GM10266 (cell line): ENCODE measurements around the gene FKBP10.

Experiments used
- DNase-seq: peaks from one replicate; pipeline ENCODE4 v3.0.0; 2012; ENCODE audit errors: extremely low spot score
- CTCF ChIP-seq: IDR thresholded peaks from 2 replicates; pipeline ENCODE4 v1.5.1; 2012; ENCODE audit warnings: mild to moderate bottlenecking, low read depth; ENCODE audit not compliant: control insufficient read depth, insufficient read depth; ENCODE audit errors: missing control alignments

FKBP10 gene

DNA sequence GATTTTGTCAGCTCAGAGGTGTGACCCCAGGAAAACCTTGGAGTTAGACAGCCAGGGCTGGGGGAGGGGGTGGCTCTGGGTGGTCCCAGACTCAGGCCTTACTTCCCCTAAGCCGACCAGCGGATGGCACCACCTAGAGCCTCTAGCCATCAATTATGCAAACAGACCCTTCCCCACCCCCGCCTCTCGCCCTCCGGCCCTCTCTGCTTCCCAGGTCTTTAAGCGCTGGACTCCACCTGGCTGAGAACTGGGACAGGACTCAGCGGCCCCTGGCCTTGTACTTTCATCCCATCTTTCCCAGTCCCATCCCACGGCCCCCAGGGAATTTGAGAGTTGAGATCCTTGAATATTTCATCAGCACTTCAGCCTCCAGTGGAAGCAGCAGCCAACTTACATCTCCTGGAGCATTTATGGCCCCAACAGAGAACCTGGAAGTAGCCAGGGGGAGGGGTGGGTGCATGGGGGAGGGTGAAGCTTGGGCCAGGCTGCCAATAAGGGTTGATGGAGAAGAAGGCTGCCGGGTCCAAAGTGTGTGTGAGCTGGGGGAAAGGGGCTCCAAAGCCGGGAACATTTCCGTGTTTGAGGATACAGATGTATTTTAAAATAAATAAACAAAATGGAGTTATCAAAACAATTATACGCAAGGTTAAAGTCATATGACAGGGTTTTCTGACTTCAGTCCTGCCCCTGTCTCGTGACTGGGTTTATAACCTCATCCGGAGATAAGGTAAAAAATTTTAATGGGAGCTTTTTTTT, 18.8 kb upstream of the FKBP10 start:
- no peak for DNase-seq
- TF ChIP-seq CTCF, result no peak

DNA sequence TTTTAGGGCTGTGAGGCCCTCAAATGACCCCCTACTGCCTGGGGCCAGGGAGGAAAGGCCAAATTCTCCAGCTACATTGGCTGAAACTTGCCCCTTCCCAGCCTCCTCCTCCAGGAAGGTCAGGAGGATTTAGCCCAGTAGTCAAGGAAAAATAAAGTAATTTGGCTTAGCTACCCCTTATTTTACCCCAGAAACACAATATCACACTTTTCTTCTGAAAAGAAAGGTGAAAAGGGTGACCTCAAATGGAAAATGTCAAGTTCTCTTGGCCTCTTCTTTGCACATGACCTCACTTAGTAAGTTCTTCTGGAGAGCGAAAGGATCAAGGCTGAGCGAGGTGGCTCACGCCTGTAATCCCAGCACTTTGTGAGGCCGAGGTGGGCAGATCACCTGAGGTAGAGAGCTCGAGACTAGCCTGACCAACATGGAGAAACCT, 18.2 kb upstream of the FKBP10 start:
- no peak for TF ChIP-seq CTCF
- DNase-seq, result no peak

- DNase-seq, result no peak
- no peak for TF ChIP-seq CTCF
Measured at GRCh38 chr17:41796121-41796895, 16.5 kb upstream of the FKBP10 start.

DNA sequence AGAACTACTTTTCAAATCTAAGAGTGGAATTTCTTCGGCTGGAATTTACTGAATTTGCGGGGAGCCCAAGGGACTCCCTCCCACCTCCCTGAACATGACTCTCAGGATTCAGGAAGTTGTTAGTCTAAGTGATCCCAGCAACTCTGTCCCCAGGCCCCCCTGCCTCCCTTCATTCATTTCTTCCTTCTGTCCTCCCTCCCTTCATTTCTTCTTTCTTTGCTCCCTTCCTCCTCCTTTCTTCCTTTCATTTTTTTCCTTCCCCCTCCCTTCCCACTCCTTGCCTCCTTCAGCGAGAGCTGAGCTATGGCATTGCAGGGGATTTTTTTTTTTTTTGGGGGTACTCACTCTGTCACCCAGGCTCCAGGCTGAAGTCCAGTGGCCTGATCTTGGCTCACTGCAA, 15.4 kb upstream of the FKBP10 start:
- TF ChIP-seq CTCF, result no peak
- DNase-seq, result no peak

- TF ChIP-seq CTCF, result no peak
- no peak for DNase-seq
Measured at GRCh38 chr17:41799366-41799765, 13.4 kb upstream of the FKBP10 start.

DNA sequence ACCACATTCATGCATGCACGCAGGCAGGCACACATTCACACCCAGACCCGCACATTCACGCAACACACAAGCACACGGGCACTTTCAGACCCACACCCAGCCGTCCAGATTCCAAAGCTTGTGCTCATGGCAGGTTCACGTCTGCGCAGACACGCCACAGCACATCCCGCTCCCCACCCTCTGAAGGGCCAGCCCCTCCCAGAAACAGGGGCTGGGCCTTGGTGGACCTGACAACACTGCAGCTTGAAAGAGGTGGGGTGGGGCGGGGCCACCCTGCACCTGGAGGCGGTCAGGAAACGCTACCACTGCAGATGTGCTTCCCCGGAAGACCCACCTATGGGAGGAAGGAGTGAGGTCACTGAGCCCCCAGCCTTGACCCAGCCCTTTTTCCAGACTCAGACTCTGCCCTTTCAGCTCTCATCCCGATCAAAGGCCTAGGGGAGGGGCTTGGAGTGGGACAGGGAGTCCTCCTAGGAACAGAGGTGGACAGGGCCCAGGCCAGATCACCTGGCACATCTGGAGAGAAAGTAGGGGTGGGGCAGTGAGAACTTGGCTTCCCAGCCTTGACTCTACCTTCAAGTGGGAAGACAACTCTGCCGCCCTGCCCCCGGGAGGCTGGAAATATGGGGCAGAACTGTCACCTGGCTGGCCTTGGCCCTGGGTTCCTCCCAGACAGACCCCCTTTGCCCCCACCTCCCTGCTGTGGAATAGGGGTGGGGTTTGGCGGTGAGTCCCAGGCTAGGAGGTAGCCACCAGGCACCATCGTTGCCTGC, 12.0 kb upstream of the FKBP10 start:
- no peak for DNase-seq
- TF ChIP-seq CTCF, result no peak
